Measurements from ENCODE around the gene MTA2.

The MTA2 gene

DNA sequence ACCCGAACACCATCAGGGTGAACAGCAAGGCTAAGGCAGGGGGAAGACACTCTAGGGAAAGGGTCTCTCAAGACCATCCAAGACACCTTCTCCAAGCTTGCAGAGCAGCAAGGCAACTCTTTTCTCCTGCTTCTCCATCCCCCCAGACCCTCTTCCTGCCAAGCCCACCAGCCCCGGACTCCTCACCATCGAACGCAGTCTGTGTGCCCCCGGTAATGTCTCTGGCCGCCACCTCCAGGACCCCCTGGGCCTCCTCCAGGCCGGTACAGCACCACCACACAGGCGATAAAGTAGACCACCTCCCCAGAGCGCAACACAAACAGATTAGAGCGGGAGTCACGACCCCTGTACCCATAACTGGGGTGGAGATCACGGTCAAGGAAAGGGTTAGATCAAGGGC, 7.1 kb upstream of the MTA2 start:
- Histone ChIP-seq H3K4me3 (ENCODE audit: low read depth, low read length) (no peak overlapping the region), H3K4me1 (no peaks in the 10 kb centered on the region), H3K9me3 (no peaks in the 10 kb centered on the region), H3K36me3 (no peaks in the 10 kb centered on the region), H3K27me3 (no peaks in the 10 kb centered on the region)
- DNase-seq, result no peak
- TF ChIP-seq, protein P1, sequence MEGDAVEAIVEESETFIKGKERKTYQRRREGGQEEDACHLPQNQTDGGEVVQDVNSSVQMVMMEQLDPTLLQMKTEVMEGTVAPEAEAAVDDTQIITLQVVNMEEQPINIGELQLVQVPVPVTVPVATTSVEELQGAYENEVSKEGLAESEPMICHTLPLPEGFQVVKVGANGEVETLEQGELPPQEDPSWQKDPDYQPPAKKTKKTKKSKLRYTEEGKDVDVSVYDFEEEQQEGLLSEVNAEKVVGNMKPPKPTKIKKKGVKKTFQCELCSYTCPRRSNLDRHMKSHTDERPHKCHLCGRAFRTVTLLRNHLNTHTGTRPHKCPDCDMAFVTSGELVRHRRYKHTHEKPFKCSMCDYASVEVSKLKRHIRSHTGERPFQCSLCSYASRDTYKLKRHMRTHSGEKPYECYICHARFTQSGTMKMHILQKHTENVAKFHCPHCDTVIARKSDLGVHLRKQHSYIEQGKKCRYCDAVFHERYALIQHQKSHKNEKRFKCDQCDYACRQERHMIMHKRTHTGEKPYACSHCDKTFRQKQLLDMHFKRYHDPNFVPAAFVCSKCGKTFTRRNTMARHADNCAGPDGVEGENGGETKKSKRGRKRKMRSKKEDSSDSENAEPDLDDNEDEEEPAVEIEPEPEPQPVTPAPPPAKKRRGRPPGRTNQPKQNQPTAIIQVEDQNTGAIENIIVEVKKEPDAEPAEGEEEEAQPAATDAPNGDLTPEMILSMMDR (IDR thresholded peaks at IDR 0.05; ENCODE audit: low read depth, low read length), result no peak

DNA sequence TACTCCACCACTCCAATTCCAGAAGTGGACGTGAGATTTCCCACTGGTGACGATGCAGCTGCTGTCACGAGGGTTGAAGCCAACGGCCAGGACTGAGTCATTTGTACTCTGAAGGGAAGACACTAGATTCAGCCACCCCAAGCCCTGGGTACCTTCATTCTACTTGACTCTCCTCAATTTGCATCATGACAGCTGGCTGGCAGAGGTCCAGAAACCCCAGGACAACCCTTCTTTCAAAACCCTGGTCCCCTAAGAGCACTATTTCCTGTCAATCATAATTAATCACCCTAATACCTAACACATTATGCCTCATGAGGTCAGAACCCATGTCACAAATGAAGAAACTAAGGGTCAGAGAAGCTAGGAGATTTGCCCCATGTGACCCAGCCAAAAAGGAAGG, 6.0 kb upstream of the MTA2 start:
- H3K4me3 ChIP-seq (ENCODE audit: low read depth, low read length), result no peak overlapping the region
- H3K9me3 ChIP-seq, result no peaks in the 10 kb centered on the region
- TF ChIP-seq, protein P1 (IDR thresholded peaks at IDR 0.05; ENCODE audit: low read depth, low read length), result no peak
- no peak for DNase-seq
- no peaks in the 10 kb centered on the region for H3K36me3 ChIP-seq
- H3K27me3 ChIP-seq, result no peaks in the 10 kb centered on the region
- H3K4me1 ChIP-seq, result no peaks in the 10 kb centered on the region

DNA sequence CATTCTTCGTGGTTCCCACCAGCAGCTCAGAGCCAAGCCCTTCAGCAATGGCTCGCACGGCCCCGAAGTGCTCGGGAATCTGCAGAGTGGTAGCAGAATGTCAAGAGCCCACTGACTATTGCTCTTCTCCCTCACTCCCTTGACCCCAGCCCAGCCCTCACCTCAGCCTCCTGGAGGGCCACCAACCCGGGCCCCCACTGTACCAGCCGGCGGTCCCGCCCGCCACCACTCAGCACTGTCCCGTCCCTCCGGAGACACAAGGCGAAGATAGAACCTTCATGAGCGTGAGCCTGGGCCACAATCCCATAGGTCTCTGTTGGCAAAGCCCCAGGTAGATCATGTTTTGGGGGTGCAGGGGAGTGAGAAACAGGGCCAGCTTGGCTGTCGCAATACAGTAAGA, 4.2 kb upstream of the MTA2 start:
- Histone ChIP-seq H3K9me3 (no peaks in the 10 kb centered on the region), H3K27me3 (no peaks in the 10 kb centered on the region), H3K4me3 (ENCODE audit: low read depth, low read length) (no peak overlapping the region), H3K4me1 (no peaks in the 10 kb centered on the region), H3K36me3 (no peaks in the 10 kb centered on the region)
- TF ChIP-seq, protein P1 (IDR thresholded peaks at IDR 0.05; ENCODE audit: low read depth, low read length), result no peak
- no peak for DNase-seq

DNA sequence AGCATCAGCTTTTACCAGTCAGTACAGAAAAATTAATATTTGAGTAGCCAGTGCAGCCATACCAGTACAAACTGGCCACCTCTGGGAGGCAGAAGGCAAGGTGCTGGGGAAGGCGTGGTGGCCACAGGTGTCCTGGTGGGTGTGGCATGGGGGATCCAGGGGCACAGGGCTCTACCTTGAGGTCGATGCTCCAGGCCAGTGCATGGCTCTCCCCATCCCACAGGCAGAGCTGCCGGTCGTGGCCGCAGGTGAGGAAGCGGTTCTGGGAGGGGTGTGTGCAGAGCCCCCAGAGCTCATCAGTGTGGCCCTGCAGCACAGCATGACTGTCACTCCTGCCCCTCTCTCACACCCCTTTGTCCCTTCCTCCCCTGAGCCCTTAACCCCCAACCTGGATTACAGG, 3.8 kb upstream of the MTA2 start:
- TF ChIP-seq, protein P1 (IDR thresholded peaks at IDR 0.05; ENCODE audit: low read depth, low read length), result no peak
- no peak overlapping the region for H3K4me3 ChIP-seq (ENCODE audit: low read depth, low read length)
- no peaks in the 10 kb centered on the region for H3K27me3 ChIP-seq
- no peaks in the 10 kb centered on the region for H3K9me3 ChIP-seq
- H3K4me1 ChIP-seq, result no peaks in the 10 kb centered on the region
- no peaks in the 10 kb centered on the region for H3K36me3 ChIP-seq
- DNase-seq, result no peak

DNA sequence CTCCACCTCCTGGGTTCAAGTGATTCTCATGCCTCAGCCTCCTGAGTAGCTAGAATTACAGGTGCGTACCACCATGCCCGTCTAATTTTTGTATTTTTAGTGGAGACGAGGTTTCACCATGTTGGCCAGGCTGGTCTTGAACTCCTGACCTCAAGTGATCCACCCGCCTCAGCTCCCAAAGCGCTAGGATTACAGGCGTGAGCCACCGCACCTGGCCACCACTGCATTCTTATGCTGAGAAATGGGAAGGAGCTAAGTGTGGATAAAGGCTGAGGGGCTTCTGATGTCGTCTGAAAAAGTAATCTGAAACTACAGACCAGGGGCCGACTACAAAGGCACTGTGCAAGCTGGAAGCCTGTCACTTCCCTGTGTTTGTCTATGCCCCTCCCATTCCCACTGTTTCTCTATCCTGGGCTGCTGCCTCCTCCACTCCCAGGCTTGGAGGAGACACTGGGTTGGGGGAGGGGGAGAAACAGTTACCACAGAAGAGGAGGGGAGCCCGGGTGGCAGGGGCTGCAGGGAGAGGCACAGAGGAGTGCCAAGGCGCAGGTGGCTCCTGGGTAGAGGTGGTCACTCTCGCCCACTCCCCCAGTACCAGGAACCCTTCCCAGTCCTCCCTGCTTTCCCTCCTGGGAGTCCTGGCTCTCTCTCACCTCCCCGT, 2.9 kb upstream of the MTA2 start:
- Histone ChIP-seq H3K4me1 (no peaks in the 10 kb centered on the region), H3K9me3 (no peaks in the 10 kb centered on the region), H3K27me3 (no peaks in the 10 kb centered on the region), H3K36me3 (peaks cover 3% of the 10 kb centered on the region; the same call in 1 of the 2 replicates), H3K4me3 (ENCODE audit: low read depth, low read length) (no peak overlapping the region)
- DNase-seq, result no peak
- TF ChIP-seq, protein P1 (IDR thresholded peaks at IDR 0.05; ENCODE audit: low read depth, low read length), result no peak

DNA sequence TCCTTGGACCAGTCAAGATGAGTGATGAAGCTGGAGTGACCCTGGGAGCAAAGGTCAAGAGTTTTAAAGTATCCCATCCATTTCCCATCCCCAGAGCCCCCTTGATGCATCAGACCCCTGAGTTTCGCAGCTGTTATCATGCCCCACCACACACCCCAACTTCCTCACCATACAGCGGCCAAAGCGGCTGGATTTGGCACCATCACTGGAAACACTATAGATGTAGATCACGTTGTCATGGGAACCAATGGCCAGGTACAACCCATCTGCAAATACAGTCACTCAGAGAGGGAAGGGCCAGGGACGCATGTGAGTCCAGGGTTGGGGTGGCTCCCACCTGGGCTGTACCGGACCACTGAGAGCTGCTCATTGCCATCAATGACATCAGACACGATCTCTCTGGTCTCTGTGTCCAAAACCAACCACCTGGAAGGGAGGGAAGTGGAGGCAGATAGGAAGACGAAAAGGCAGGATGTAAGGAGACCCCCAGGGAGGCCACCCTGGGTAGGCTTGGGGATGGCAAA, 2.2 kb upstream of the MTA2 start:
- DNase-seq, result no peak
- peaks cover 3% of the 10 kb centered on the region; the same call in 1 of the 2 replicates for H3K36me3 ChIP-seq
- no peaks in the 10 kb centered on the region for H3K9me3 ChIP-seq
- H3K4me1 ChIP-seq, result no peaks in the 10 kb centered on the region
- no peaks in the 10 kb centered on the region for H3K27me3 ChIP-seq
- H3K4me3 ChIP-seq (ENCODE audit: low read depth, low read length), result no peak overlapping the region
- TF ChIP-seq, protein P1 (IDR thresholded peaks at IDR 0.05; ENCODE audit: low read depth, low read length), result no peak
